WTC11 (cell line): ENCODE data around the gene CPNE2. TPM values are rescaled to one million over a fixed set of nuclear protein-coding genes. Genes with fewer than 3 reads are reported as not detected.
A peak's percentile ranks its signal among the peaks of the same experiment; 100 is the strongest.

Source experiments
- CREB1 ChIP-seq: sonication (generic); formaldehyde crosslinking; IDR thresholded peaks from 2 replicates; pipeline ENCODE4 v1.8.0; 2023; ENCODE audit warnings: mild to moderate bottlenecking, missing genetic modification reagents
- E2F5 ChIP-seq: sonication (generic); formaldehyde crosslinking; IDR thresholded peaks from 2 replicates; pipeline ENCODE4 v1.8.1; 2022; ENCODE audit warnings: mild to moderate bottlenecking, moderate library complexity, missing genetic modification reagents
- ELF4 ChIP-seq: sonication (generic); formaldehyde crosslinking; IDR thresholded peaks from 2 replicates; pipeline ENCODE4 v1.8.1; 2022; ENCODE audit warnings: low read depth, mild to moderate bottlenecking, moderate library complexity, missing genetic modification reagents
- FOXP4 ChIP-seq: sonication (generic); formaldehyde crosslinking; IDR thresholded peaks from 2 replicates; pipeline ENCODE4 v1.8.0; 2022; ENCODE audit warnings: mild to moderate bottlenecking, missing genetic modification reagents
- GRHL2 ChIP-seq: fragments of 250-450 bp; sonication (Bioruptor Pico); IDR thresholded peaks from 2 replicates; pipeline ENCODE4 v1.8.0; 2022; ENCODE audit warnings: mild to moderate bottlenecking, moderate library complexity; ENCODE audit not compliant: insufficient replicate concordance, severe bottlenecking
- GTF2I ChIP-seq: fragments of 250-450 bp; sonication (Bioruptor Pico); conservative IDR thresholded peaks from 2 replicates; pipeline ENCODE4 v1.4.0; 2021; ENCODE audit warnings: mild to moderate bottlenecking
- HMGA2 ChIP-seq: fragments of 250-450 bp; sonication (Bioruptor Pico); IDR thresholded peaks from 2 replicates; pipeline ENCODE4 v1.4.0; 2021; ENCODE audit warnings: mild to moderate bottlenecking, moderate library complexity
- IRF2 ChIP-seq: sonication (generic); formaldehyde crosslinking; IDR thresholded peaks from 2 replicates; pipeline ENCODE4 v1.8.0; 2022; ENCODE audit warnings: low read depth, missing genetic modification reagents, borderline replicate concordance
- NFATC4 ChIP-seq: fragments of 250-450 bp; sonication (Bioruptor Pico); IDR thresholded peaks from 2 replicates; pipeline ENCODE4 v1.9.0; 2021; ENCODE audit warnings: mild to moderate bottlenecking
- NR2C2 ChIP-seq: sonication (generic); formaldehyde crosslinking; IDR thresholded peaks from 2 replicates; pipeline ENCODE4 v1.8.0; 2022; ENCODE audit warnings: mild to moderate bottlenecking, missing genetic modification reagents
- OVOL2 ChIP-seq: fragments of 250-450 bp; sonication (Bioruptor Pico); IDR thresholded peaks from 2 replicates; pipeline ENCODE4 v1.9.0; 2021; ENCODE audit warnings: mild to moderate bottlenecking, borderline replicate concordance
- RELA ChIP-seq: sonication (generic); formaldehyde crosslinking; IDR thresholded peaks from 2 replicates; pipeline ENCODE4 v1.8.1; 2022; ENCODE audit warnings: missing genetic modification reagents, mild to moderate bottlenecking, borderline replicate concordance
- SMAD3 ChIP-seq: sonication (generic); formaldehyde crosslinking; IDR thresholded peaks from 2 replicates; pipeline ENCODE4 v1.8.0; 2022; ENCODE audit warnings: missing genetic modification reagents, mild to moderate bottlenecking, borderline replicate concordance
- SOX15 ChIP-seq: fragments of 250-450 bp; sonication (Bioruptor Pico); IDR thresholded peaks from 2 replicates; pipeline ENCODE4 v1.9.0; 2021; ENCODE audit warnings: mild to moderate bottlenecking
- SP1 ChIP-seq: sonication (generic); formaldehyde crosslinking; conservative IDR thresholded peaks from 2 replicates; pipeline ENCODE4 v1.8.1; 2022; ENCODE audit warnings: missing genetic modification reagents
- TEAD1 ChIP-seq: sonication (generic); formaldehyde crosslinking; IDR thresholded peaks from 2 replicates; pipeline ENCODE4 v1.8.0; 2022; ENCODE audit warnings: mild to moderate bottlenecking, missing genetic modification reagents
- ZBTB21 ChIP-seq: sonication (generic); formaldehyde crosslinking; IDR thresholded peaks from 2 replicates; pipeline ENCODE4 v1.8.1; 2023; ENCODE audit warnings: mild to moderate bottlenecking, missing genetic modification reagents, borderline replicate concordance
- ZNF121 ChIP-seq: sonication (generic); formaldehyde crosslinking; IDR thresholded peaks from 2 replicates; pipeline ENCODE4 v1.8.0; 2023; ENCODE audit warnings: missing genetic modification reagents
- ZNF138 ChIP-seq: sonication (generic); formaldehyde crosslinking; conservative IDR thresholded peaks from 2 replicates; pipeline ENCODE4 v1.8.1; 2022; ENCODE audit warnings: mild to moderate bottlenecking, moderate library complexity, missing genetic modification reagents
- ZNF416 ChIP-seq: fragments of 250-450 bp; sonication (Bioruptor Pico); IDR thresholded peaks from 2 replicates; pipeline ENCODE4 v1.9.0; 2021; ENCODE audit warnings: mild to moderate bottlenecking, inconsistent platforms
- ZNF425 ChIP-seq: fragments of 250-450 bp; sonication (Bioruptor Pico); conservative IDR thresholded peaks from 2 replicates; pipeline ENCODE4 v1.9.0; 2021; ENCODE audit warnings: mild to moderate bottlenecking
- total RNA-seq: library from RNA; stranded (reverse); gene quantifications from 3 replicates; pipeline ENCODE4 v1.2.3, GENCODE V29; 2021
- TF ChIP-seq, protein P1 (sequence below): sonication (generic); formaldehyde crosslinking; IDR thresholded peaks from 2 replicates; pipeline ENCODE4 v1.8.1; 2023; ENCODE audit warnings: mild to moderate bottlenecking, missing genetic modification reagents, moderate library complexity
- TF ChIP-seq, protein P2 (sequence below): sonication (generic); formaldehyde crosslinking; IDR thresholded peaks from 2 replicates; pipeline ENCODE4 v1.8.1; 2023; ENCODE audit warnings: mild to moderate bottlenecking, missing genetic modification reagents
- TF ChIP-seq, protein P3 (sequence below): sonication (generic); formaldehyde crosslinking; IDR thresholded peaks from 2 replicates; pipeline ENCODE4 v1.8.0; 2023; ENCODE audit warnings: missing genetic modification reagents, mild to moderate bottlenecking, borderline replicate concordance

CPNE2 gene
- total RNA-seq, 1 experiment from 2014 or later, result 14.0 TPM

GRCh38 chr16:57185945-57186871 is 93.8 kb downstream of the CPNE2 start, which contains the start of the genes PSME3IP1 and RSPRY1 (continued):
- 0 out of 2 replicates have a peak, but pooled peaks have one; percentile 36 for TF ChIP-seq RELA
- no peak for TF ChIP-seq HMGA2 (CRISPR knock-in tag)
- TF ChIP-seq, protein P1, sequence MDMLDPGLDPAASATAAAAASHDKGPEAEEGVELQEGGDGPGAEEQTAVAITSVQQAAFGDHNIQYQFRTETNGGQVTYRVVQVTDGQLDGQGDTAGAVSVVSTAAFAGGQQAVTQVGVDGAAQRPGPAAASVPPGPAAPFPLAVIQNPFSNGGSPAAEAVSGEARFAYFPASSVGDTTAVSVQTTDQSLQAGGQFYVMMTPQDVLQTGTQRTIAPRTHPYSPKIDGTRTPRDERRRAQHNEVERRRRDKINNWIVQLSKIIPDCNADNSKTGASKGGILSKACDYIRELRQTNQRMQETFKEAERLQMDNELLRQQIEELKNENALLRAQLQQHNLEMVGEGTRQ (CRISPR knock-in tag), result peak; percentile 95
- TF ChIP-seq ELF4, result no peak
- TF ChIP-seq E2F5, result peak; percentile 66; the same call in 1 of the 2 replicates
- 0 out of 2 replicates have a peak, but pooled peaks have one; percentile 50 for TF ChIP-seq FOXP4 (CRISPR knock-in tag)
- TF ChIP-seq NFATC4 (CRISPR knock-in tag), result no peak
- TF ChIP-seq CREB1, result no peak
- no peak for TF ChIP-seq GTF2I (CRISPR knock-in tag)
- TF ChIP-seq, protein P2, sequence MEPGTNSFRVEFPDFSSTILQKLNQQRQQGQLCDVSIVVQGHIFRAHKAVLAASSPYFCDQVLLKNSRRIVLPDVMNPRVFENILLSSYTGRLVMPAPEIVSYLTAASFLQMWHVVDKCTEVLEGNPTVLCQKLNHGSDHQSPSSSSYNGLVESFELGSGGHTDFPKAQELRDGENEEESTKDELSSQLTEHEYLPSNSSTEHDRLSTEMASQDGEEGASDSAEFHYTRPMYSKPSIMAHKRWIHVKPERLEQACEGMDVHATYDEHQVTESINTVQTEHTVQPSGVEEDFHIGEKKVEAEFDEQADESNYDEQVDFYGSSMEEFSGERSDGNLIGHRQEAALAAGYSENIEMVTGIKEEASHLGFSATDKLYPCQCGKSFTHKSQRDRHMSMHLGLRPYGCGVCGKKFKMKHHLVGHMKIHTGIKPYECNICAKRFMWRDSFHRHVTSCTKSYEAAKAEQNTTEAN, result no peak
- no peak for TF ChIP-seq OVOL2 (CRISPR knock-in tag)
- TF ChIP-seq ZNF425 (CRISPR knock-in tag), result no peak
- peak; percentile 30; the same call in 1 of the 2 replicates for TF ChIP-seq SMAD3 (CRISPR knock-in tag)
- no peak for TF ChIP-seq SOX15
- no peak for TF ChIP-seq TEAD1
- TF ChIP-seq IRF2 (CRISPR knock-in tag), result no peak
- no peak for TF ChIP-seq NR2C2 (CRISPR knock-in tag)
- TF ChIP-seq ZNF416 (CRISPR knock-in tag), result no peak
- no peak for TF ChIP-seq GRHL2
- TF ChIP-seq ZBTB21 (CRISPR knock-in tag), result no peak
- TF ChIP-seq ZNF121 (CRISPR knock-in tag), result no peak
- TF ChIP-seq ZNF138 (CRISPR knock-in tag), result no peak
- TF ChIP-seq, protein P3, sequence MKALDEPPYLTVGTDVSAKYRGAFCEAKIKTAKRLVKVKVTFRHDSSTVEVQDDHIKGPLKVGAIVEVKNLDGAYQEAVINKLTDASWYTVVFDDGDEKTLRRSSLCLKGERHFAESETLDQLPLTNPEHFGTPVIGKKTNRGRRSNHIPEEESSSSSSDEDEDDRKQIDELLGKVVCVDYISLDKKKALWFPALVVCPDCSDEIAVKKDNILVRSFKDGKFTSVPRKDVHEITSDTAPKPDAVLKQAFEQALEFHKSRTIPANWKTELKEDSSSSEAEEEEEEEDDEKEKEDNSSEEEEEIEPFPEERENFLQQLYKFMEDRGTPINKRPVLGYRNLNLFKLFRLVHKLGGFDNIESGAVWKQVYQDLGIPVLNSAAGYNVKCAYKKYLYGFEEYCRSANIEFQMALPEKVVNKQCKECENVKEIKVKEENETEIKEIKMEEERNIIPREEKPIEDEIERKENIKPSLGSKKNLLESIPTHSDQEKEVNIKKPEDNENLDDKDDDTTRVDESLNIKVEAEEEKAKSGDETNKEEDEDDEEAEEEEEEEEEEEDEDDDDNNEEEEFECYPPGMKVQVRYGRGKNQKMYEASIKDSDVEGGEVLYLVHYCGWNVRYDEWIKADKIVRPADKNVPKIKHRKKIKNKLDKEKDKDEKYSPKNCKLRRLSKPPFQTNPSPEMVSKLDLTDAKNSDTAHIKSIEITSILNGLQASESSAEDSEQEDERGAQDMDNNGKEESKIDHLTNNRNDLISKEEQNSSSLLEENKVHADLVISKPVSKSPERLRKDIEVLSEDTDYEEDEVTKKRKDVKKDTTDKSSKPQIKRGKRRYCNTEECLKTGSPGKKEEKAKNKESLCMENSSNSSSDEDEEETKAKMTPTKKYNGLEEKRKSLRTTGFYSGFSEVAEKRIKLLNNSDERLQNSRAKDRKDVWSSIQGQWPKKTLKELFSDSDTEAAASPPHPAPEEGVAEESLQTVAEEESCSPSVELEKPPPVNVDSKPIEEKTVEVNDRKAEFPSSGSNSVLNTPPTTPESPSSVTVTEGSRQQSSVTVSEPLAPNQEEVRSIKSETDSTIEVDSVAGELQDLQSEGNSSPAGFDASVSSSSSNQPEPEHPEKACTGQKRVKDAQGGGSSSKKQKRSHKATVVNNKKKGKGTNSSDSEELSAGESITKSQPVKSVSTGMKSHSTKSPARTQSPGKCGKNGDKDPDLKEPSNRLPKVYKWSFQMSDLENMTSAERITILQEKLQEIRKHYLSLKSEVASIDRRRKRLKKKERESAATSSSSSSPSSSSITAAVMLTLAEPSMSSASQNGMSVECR (CRISPR knock-in tag), result no peak
- peak; percentile 90 for TF ChIP-seq SP1
